ENCODE measurements around the gene DCAF7. TPM values are rescaled to one million over a fixed set of nuclear protein-coding genes. Genes with fewer than 3 reads are reported as not detected.

Gene DCAF7
- total RNA-seq, 1 experiment from 2014 or later: 144 TPM

- H3K27ac ChIP-seq (ENCODE audit: low read depth, low read length): no peak overlapping the region
- no peaks in the 10 kb centered on the region for H3K9me2 ChIP-seq (ENCODE audit: insufficient read depth)
- ChIA-PET POLR2A (no interaction called here), CTCF (interaction anchor here (0.6 kb wide), 1 partner anchor 83 kb away, joined by 5 read pairs; no protein-coding TSS in a partner anchor), RAD21 (ENCODE audit: low non-redundant PET in 1 of 2, low total read pairs in 2 of 2, uncharacterized antibody in 2 of 2, unreplicated experiment in 2 of 2) (interaction anchor here in 1 of 2 experiments (0.5 kb wide), 1 partner anchor 163 kb away, joined by 3 read pairs; no protein-coding TSS in a partner anchor)
- no peaks in the 10 kb centered on the region for H4K20me1 ChIP-seq (ENCODE audit: insufficient read depth)
- intact Hi-C loops (cut with micrococcal nuclease): no loop called here
- H3K4me3 ChIP-seq (replicated peaks in 1 of 2; ENCODE audit: low read depth in 1 of 2, low read length in 2 of 2): no peak overlapping the region
- peaks cover 15% of the 10 kb centered on the region for H3K27me3 ChIP-seq (ENCODE audit: insufficient read depth, low read length)
- no peak for DNase-seq (ENCODE audit: low read depth, low spot score)
- no peaks in the 10 kb centered on the region for H3K4me1 ChIP-seq (ENCODE audit: control insufficient read depth in 1 of 2, insufficient read depth in 2 of 2, low read length in 2 of 2)
- TF ChIP-seq REST (IDR thresholded peaks at IDR 0.05; ENCODE audit: low read depth) (no peak), SIN3A (IDR thresholded peaks at IDR 0.05; ENCODE audit: low read depth) (no peak), YY1 (IDR thresholded peaks at IDR 0.05; ENCODE audit: extremely low read depth, insufficient replicate concordance, low read depth, low read length) (no peak), EZH2 (IDR thresholded peaks at IDR 0.05) (no peak), RAD21 (IDR thresholded peaks at IDR 0.05; ENCODE audit: low read depth) (no peak), POLR2A (IDR thresholded peaks at IDR 0.05; ENCODE audit: borderline replicate concordance, extremely low read depth, insufficient read depth, insufficient read length) (no peak), FOSL1 (IDR thresholded peaks at IDR 0.05; ENCODE audit: low read depth) (no peak), CTCF (IDR thresholded peaks at IDR 0.05 in 2 of 3, conservative IDR thresholded peaks at IDR 0.05 in 1 of 3; ENCODE audit: borderline replicate concordance in 1 of 3, insufficient read depth in 1 of 3, low read depth in 2 of 3, low read length in 2 of 3) (no peak)
- H2AFZ ChIP-seq (ENCODE audit: low read depth, low read length, poor library complexity, severe bottlenecking): no peak overlapping the region
- H3K9ac ChIP-seq (ENCODE audit: low read length): no peak overlapping the region
- no peak overlapping the region for H3K4me2 ChIP-seq (ENCODE audit: low read length)
- ATAC-seq: no peak
- H3K36me3 ChIP-seq (ENCODE audit: control insufficient read depth in 1 of 2, insufficient read depth in 2 of 2, low read length in 2 of 2): no peaks in the 10 kb centered on the region
- no peaks in the 10 kb centered on the region for H3K9me3 ChIP-seq (ENCODE audit: control insufficient read depth in 1 of 2, insufficient read depth in 1 of 2, low read depth in 1 of 2, low read length in 2 of 2)
- no peaks in the 10 kb centered on the region for H3K79me2 ChIP-seq (ENCODE audit: insufficient read depth, low read length)
- no TSS peak for BruUV-seq (replicated peaks)
Measured at GRCh38 chr17:63531022-63531965, 19.0 kb upstream of the DCAF7 start.
